ENCODE measurements around the gene CDYL. TPM values are rescaled to one million over a fixed set of nuclear protein-coding genes. Genes with fewer than 3 reads are reported as not detected.

Gene CDYL
- total RNA-seq, 2 donors from 2014 or later = 6.6 to 8.0 TPM

GRCh38 chr6:4756247-4756646, 20.0 kb upstream of the CDYL start:
- Histone ChIP-seq H3K4me1 (no peaks in the 10 kb centered on the region), H3K36me3 (replicated peaks in 1 of 2; ENCODE audit: insufficient read depth in 1 of 2, low read depth in 2 of 2) (no peaks in the 10 kb centered on the region), H3K27me3 (no peaks in the 10 kb centered on the region), H3K27ac (no peak overlapping the region), H3K4me3 (no peak overlapping the region), H3K9me3 (no peaks in the 10 kb centered on the region)
- no peak for ATAC-seq
- intact Hi-C loops (cut with DNase I) = no loop called here
- no peak for DNase-seq
- TF ChIP-seq CTCF (IDR thresholded peaks at IDR 0.05) (no peak), POLR2A (IDR thresholded peaks at IDR 0.05) (no peak)
- WGBS, 2 donors = 56 to 63% methylated on average over 2 of the region's 2 CpGs

GRCh38 chr6:4759997-4760396, 16.2 kb upstream of the CDYL start:
- peaks cover 0 to 10% (median 0%) of the 10 kb centered on the region in 3 donors for H3K9me3 ChIP-seq
- 50 to 57% methylated on average over 1 of the region's 1 CpG for WGBS, 2 donors
- no peak for TF ChIP-seq POLR2A (IDR thresholded peaks at IDR 0.05)
- TF ChIP-seq CTCF (IDR thresholded peaks at IDR 0.05) = no peak
- H3K27ac ChIP-seq = no peak overlapping the region
- no peaks in the 10 kb centered on the region for H3K27me3 ChIP-seq
- no peaks in the 10 kb centered on the region for H3K36me3 ChIP-seq (replicated peaks in 1 of 2; ENCODE audit: insufficient read depth in 1 of 2, low read depth in 2 of 2)
- no peaks in the 10 kb centered on the region for H3K4me1 ChIP-seq
- DNase-seq (no peak), ATAC-seq (no peak)
- no peak overlapping the region for H3K4me3 ChIP-seq
- intact Hi-C loops (cut with DNase I) = loop anchor here (10.0 kb wide), 1 partner anchor 115 kb away; no protein-coding TSS in a partner anchor

- Histone ChIP-seq H3K4me1 (no peaks in the 10 kb centered on the region), H3K4me3 (no peak overlapping the region), H3K27ac (no peak overlapping the region), H3K27me3 (no peaks in the 10 kb centered on the region), H3K9me3 (peaks cover 0 to 10% (median 0%) of the 10 kb centered on the region in 3 donors), H3K36me3 (replicated peaks in 1 of 2; ENCODE audit: insufficient read depth in 1 of 2, low read depth in 2 of 2) (no peaks in the 10 kb centered on the region)
- TF ChIP-seq POLR2A (IDR thresholded peaks at IDR 0.05) (no peak), CTCF (IDR thresholded peaks at IDR 0.05) (no peak)
- DNase-seq (no peak), ATAC-seq (no peak)
- WGBS, 2 donors = 67 to 74% methylated on average over 3 of the region's 3 CpGs
- intact Hi-C loops (cut with DNase I) = loop anchor here (10.0 kb wide), 1 partner anchor 116 kb away; no protein-coding TSS in a partner anchor
Measured at GRCh38 chr6:4760773-4761172, 15.4 kb upstream of the CDYL start.

DNA sequence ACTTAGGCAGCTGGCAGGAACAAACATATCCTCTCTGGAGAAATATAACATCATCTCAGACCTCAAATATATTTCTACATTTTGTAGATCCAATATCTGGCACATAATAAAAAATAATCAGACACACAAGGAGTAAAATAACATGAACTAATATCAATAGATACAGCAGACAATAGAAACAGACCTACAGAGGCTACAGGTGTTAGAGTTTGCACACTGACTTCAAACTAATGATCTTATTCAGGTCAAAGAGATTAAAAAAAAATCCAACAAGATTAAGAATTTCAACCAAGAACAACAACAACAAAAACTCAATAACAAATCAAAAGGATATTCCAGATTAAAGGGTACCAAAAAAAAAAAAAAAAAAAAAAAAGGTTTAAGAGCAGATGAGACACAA, 13.9 kb upstream of the CDYL start:
- H3K27ac ChIP-seq = no peak overlapping the region
- ATAC-seq (no peak), DNase-seq (no peak)
- no peaks in the 10 kb centered on the region for H3K36me3 ChIP-seq (replicated peaks in 1 of 2; ENCODE audit: insufficient read depth in 1 of 2, low read depth in 2 of 2)
- no peak for TF ChIP-seq CTCF (IDR thresholded peaks at IDR 0.05)
- no peak for TF ChIP-seq POLR2A (IDR thresholded peaks at IDR 0.05)
- intact Hi-C loops (cut with DNase I) = loop anchor here (10.0 kb wide), 1 partner anchor 117 kb away; no protein-coding TSS in a partner anchor
- no peak overlapping the region for H3K4me3 ChIP-seq
- no peaks in the 10 kb centered on the region for H3K4me1 ChIP-seq
- peaks cover 0 to 10% (median 0%) of the 10 kb centered on the region in 3 donors for H3K9me3 ChIP-seq
- no peaks in the 10 kb centered on the region for H3K27me3 ChIP-seq

- peaks cover 0 to 10% (median 0%) of the 10 kb centered on the region in 3 donors for H3K9me3 ChIP-seq
- H3K4me1 ChIP-seq = no peaks in the 10 kb centered on the region
- intact Hi-C loops (cut with DNase I) = loop anchor here (10.0 kb wide), 1 partner anchor 119 kb away; no protein-coding TSS in a partner anchor
- TF ChIP-seq CTCF (IDR thresholded peaks at IDR 0.05) (no peak), POLR2A (IDR thresholded peaks at IDR 0.05) (no peak)
- H3K4me3 ChIP-seq = no peak overlapping the region
- DNase-seq (no peak), ATAC-seq (no peak)
- 72 to 74% methylated on average over 1 of the region's 1 CpG for WGBS, 2 donors
- no peaks in the 10 kb centered on the region for H3K27me3 ChIP-seq
- no peak overlapping the region for H3K27ac ChIP-seq
- H3K36me3 ChIP-seq (replicated peaks in 1 of 2; ENCODE audit: insufficient read depth in 1 of 2, low read depth in 2 of 2) = no peaks in the 10 kb centered on the region
Measured at GRCh38 chr6:4763921-4764320, 12.3 kb upstream of the CDYL start.

Measured in body of pancreas (tissue), 4 donors.